GM21737 (cell line): ENCODE data around the gene TBX2.

Source experiments
- ATAC-seq: cut with Tn5 transposase; IDR thresholded peaks from one replicate; pipeline ENCODE4 v1.9.1; 2021; ENCODE audit warnings: mild to moderate bottlenecking, moderate library complexity; ENCODE audit not compliant: unreplicated experiment

Gene TBX2

DNA sequence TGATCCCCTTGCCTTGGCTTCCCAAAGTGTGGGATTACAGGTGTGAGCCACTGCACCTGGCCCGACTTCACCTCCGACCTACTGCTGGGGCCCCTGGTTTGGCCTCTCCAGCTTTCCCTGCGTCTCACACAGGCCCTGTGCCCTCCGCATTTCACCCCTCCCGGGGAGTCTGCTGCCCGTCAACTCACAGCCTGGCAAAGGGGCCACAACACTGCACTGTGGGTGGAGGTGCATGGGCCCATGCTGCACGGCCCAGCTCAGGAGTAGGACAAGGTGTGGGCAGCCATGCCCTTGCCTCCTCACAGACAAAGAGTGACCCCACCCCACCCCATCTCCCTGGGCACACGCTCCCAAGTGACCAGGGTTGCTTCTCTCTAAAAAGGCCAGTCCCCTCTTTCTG lies 12.6 kb upstream of the TBX2 start:
- ATAC-seq = no peak

DNA sequence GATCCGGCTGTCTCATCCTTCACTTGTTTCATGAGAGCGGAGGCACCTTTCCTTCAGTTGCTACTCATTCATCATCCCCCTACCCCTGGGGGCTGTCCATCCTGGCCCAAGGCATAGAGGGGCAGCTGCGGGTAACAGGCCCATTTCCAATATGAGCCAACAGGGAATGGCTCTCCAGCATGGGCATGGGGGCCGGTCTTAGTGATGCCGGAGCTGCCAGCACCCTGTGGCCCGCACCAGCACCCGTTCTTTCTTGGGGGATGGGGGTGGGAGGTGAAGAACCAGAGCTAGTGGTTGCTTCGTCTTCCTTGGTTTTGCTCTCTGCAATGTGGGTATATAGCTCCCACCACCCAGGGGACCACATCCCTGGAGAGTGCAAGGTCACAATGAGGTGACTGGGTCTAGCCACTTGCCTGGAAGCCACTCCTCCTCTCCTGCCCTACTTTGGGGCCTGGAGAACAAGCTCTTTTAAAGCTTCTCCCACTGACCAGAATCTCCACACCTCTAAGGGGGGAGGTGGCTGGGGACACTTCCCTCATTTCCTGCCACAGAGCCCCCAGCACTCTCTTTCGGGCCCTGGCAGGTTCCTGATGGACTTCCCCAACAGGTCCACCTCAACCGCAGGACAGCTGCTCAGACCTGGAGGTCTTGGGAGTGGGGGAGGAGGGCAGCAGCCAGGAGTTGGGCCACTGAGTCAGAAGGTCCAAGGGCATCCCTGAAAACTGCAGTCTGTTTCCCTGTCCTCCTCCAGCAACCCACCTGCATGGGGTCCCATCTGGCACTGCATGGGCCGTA lies 11.9 kb upstream of the TBX2 start:
- no peak for ATAC-seq

DNA sequence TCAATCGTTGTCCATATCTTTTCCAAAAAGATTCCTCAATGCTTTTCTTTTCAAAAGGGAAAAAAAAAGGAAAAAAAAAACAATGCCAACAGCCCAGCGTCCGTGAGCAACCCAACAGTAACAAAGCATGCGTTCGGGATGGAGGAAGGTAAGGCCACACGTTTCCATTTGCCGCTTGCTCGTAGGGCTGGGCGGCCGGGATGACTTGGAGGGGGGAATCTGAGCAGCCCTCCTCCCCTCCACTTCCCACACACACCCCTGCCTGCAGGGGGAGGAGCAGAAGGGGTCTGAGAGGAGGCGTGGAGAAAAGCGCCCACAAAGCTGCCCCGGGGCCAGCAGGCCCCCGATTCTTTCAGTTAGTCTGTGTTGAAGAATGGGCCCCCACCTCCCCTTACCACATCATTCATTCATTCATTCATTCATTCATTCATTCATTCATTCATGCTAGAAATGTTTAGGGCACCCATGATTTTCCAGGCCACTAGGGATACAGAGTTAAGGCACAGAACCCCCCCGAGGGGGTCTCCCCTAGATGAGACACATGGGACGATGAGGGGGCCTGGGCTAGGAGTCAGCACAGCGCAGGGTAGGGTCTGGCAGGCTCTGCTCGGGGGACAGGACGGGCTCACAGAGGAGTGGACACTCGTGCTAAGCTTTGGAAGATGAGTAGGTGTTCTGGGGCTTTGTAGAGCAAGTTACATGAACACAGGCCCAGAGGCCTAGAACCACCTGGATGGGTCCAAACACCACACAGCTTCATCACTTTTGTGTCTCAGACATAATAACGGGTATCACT lies 10.9 kb upstream of the TBX2 start:
- ATAC-seq = no peak

DNA sequence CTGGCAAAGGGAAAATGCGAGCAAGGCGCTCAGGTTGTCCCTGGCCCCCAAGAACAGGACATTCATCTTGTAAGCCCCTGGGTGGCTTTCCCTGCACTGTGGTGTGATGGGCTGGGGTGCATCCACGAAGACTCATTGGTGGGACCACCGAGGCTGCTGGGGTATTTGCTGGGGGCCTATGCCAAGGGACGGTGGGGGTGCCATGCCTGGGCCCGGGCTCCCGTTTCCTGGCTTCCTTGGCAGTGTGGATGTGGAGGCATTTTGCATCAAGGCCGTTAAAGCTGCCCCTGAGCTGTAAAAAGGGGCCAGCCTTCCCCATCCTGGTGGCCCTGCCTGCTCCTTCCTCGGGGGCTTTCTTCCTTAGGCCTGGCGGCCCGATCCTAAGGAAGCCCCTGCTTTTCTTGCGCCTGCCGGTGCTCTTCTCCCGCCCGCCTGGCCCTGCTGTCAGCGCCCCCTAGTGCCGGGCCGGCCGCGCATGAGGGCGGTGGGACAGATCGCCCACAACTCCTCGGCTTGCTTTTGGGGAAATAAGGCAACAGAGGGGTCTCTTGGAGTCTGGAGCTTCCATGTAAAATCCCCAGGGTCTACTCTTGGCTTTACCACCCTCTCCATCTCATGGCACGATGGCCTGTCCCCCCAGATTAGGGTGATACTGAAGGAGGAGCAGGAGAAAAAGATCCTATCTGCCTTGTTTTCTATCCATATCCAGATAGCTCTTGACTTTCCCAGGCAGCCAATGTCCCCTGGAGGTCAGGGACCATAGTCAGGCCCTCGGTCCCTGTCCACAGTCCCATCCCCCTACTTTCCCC lies 9.8 kb upstream of the TBX2 start:
- ATAC-seq = no peak

DNA sequence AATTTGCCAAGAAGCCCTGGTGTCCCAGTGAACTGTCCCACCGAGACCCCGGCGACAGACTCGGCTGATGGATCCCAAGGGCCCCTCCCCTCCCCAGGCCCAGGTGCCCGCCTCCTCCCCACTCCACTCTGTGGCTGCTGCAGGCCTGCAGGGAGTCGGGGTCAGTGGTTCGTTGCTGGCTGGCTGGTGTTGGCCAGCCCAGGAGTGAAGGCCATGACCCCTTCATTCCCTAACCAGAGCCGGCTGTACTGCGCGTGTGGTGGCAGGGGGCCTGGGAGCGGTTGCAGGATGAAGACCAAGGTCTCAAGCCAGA lies 9.2 kb upstream of the TBX2 start:
- no peak for ATAC-seq

DNA sequence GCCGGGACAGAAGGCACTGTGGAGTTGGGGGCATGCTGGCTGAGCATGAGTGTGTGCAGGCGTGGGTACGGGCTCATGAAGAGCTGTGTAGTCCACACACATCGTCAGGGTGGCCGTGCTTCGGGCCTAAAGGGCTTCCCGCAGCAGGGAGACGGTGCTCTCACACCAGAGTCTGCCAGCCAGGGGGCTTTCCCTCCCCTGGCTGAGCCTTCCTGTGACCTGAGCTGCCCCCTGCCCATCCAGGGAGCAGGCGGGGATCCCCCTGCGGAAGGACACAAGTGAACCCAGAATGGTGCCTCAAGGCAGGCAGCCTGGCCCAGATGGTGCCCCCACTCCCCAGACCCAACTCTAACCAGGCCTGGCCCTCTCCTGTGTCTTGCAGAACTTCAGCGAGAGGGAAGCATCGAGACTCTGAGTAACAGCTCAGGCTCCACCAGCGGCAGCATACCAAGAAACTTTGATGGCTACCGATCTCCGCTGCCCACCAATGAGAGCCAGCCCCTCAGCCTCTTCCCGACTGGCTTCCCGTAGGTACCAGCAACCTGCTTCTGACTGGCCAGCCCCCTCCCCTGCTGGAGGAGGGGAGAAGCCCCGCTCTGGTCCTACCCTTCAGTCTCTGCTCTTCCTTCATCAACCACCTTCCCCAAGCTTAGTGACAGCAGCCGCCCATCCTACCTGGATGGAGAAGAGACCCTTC lies 7.9 kb upstream of the TBX2 start:
- ATAC-seq = no peak

DNA sequence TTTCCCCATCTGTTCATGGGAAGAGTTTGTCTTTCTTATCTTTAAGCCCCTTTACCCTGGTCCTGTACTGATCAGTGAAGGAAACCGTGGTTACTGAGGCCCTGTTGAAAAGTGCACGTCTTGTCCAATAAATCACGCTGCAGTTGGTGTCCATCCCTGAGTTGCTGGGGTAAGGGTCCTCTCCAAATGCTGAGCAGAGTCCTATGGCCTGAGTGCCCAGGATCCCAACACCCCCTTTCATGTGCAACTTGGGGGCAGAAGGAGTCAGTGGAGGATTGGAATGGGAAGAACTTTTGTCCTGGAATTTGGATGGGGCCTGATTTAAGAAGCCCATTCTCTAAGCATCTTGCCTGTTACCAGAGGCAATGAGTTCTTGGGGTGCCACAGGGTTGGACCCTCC lies 7.0 kb upstream of the TBX2 start:
- ATAC-seq = no peak

DNA sequence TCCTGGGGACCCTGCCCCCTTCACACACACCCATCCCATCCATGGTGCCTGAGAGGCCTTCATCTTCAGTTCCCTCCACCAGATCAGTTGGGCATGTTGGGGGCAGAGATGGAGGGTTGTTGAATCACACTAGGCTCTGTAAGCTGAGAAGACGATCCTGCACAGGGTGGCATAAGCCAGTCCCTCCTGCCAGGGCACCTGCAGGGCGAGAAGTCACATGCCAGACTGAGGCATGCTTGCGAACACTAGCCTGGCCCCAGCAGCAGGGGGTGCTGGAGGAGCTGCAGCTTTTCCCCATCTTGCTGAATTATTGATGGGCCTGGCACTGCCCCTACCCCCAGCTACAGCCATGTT lies 6.1 kb upstream of the TBX2 start:
- ATAC-seq = no peak

DNA sequence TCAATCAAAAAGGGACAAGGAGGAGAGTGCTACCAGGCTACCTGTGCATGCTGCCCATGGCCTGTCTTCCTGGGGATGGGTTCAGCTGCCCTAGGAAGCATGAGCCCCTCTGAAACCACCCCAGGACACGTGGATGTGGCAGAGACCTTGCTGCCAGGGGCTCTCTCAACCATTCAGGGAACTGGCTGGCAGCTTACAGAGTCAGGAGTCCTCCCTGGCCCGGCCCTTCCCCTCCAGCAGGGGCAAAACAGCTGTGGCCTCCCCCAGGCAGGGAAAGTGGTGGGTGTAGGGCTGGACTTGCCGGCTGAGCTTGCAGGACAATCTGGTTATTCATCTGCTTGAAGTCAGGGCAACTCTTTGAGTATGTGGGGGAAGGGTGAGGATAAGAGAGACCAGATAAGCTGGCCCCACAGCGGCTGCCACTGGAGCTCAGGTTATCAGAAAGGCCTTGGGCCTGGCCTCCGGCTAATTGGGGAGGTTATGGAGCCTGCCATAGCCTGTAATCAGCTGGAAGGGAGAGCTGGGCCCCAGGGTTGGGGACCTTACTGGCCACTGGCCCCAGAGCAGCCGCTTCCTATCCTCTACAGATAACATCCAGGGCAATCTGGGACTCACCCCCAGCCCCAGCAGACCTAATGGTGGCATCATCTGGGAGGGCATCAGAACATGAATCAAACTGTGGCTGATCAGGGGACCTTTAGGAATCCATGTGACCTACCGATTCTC lies 5.6 kb upstream of the TBX2 start:
- ATAC-seq = no peak

DNA sequence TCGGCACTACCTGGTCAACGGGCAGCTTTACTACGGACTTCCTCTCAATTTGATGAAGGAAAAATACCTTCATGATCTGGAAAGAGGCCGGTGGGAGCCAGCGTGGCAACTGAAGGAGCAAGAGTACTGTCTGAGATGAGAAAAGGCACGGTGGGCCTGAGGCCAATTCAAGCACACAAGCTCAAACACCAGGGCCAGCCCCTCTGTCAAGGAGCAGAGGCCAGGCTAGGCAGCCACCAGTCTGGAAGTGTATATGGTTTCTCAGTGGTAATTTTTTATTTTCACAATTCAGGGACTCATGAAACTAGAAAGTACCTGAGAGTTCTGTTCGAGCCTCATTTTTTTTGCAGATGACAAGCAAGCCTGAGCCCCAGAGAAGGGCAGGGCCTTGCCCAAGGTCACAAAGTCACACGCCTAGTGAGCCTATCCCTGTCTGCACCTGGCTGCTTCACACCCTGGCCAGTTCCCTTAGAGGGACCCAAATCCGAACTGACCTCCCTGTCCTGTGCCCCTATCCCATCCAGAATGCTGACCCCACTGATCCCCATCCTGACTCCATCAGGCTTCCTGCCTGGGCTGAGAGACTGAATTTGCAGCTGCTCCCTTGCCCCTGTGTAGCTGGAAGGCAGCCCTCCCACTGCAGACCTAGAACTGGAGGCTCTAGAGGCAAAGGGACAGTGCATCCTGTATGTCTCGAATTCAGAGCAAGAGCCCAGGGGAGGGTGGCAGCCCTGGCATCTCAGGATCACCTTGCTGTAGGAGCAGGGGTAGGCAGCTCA lies 4.8 kb upstream of the TBX2 start:
- ATAC-seq = no peak

DNA sequence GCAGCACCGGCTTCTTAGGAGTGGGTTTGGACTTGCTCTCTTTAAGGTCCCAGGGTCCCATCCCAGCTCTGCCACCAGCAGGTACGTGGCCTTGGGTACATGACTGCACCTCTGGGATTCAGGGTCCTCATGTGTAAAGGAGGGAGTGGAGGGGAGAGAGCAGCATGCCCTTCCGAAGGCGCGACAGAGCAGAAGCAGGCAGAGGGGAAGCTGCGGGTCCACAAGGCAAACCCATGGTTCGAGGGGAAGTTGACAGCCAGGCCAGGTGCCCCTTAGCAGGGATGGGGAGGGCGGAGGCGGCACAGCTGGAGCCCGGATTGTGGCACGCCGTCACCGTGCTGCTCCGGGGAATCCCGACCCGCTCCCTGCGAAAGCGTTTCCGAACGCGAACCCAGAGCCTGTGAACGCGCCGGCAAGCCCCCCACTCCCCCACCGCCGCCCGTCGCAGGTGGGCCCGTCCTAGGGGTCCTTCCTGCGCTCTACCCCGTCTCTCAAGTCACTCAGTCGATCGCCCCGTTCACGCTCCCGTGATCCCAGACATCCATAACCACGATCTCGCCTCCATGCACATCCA lies 4.1 kb upstream of the TBX2 start:
- ATAC-seq = no peak

DNA sequence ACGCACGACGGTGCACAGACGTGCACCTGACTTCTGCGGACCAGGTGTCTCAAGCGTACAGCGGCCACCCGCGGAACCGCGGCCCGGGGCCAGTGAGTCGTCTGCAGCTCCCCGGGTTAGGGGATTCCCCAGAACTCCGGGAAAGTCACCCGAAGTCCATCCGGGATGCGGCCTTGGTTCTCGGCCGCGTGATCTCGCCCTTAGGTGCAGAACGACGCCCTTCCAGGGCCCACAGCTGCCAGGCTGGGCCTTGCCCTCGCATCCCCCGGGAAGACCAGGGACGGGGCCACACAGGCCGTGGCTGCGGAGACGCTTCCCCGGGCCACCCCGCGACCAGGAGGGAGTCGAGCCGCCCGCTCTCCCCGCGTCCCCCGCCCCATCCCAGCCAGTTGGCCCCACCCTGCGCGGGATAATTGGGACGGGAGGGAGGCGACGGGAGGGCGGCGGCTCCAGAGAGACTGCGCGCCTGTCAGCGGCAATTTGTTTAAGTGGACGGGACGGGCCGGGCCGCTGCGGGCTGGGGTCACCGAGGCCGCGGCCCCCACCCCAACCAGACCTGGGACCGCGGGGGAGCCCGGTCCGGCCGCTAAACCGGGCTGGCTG lies 3.6 kb upstream of the TBX2 start:
- no peak for ATAC-seq

DNA sequence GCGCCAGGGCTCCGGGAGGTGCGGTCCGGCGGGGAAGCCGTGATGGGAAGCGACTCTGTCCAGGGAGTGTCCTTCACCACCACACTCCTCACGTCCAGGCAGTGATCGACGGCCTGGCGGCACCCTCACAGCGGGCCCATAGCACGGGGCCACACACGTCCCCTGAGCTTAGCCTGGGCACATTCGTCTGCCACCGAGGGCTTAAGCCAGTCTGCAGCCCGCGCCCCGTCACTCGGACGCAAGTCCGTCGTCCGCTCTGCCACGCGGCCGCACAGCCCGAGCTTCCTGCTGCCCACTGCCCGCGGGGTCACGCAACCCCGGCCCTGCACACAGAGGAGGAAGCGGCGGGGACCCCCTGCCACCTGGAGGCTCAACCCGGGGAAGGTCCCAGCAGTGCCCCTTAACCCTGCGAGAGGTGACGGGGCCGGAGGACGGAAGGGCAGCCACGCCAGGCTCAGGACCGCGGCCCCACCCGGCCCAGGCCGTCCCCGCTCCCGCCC lies 3.0 kb upstream of the TBX2 start:
- no peak for ATAC-seq

DNA sequence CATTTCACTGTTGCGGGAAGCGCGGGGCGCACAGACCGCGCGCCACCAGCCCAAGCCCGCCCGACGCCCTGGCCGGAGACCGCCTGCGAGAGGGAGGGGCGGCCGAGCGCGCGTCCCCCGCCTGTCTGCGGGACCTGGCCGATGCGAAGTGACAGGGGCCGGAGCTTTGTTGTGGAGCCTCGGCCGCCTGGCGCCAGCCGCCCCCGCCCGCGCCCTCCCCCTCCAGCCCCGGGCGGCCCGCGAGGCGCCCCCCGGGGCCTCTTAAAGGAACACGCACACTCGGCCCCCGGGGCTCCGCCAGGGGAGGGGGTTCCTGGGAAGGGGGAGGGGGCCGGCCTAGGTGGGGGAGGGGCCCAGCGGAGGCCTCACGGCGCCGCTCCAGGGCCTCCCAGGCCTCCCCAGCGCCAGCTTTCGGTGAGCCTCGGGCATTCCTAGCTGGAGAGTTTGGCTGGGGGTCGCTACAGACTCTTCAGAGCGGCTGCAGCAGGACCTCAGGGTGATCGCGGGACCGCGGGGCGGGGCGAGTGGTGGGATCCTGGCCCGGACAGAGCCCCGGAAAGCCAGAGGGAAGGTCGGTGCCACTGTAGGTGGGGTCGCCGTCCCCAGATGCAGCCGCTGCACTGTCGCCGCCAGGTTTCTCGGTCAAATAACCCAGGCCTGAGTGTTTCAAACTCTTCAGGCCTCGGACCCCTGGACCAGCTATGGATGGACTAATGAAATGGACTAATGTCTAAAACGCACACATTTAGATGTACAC lies 2.4 kb upstream of the TBX2 start:
- no peak for ATAC-seq

DNA sequence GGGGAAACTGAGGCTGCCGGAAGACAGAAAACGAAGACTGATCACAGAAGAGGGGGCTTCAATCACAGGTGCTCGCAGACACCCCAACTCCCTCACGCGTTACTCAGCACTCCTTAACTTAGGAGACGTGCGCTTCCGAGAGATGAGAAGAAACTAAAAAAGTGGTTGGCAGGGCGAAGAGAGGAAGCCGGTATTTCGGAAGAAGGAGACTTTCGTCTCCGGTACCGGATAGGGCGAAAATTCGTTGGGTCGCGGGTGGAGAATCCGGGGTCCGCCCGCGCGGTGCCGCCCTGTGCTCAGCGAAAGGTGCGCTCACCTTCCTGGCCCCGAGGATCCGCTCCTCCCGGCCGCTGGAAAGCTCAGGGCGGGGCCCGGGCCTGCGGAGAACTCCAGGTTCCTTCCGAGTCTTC lies 917 bp upstream of the TBX2 start:
- no peak for ATAC-seq

DNA sequence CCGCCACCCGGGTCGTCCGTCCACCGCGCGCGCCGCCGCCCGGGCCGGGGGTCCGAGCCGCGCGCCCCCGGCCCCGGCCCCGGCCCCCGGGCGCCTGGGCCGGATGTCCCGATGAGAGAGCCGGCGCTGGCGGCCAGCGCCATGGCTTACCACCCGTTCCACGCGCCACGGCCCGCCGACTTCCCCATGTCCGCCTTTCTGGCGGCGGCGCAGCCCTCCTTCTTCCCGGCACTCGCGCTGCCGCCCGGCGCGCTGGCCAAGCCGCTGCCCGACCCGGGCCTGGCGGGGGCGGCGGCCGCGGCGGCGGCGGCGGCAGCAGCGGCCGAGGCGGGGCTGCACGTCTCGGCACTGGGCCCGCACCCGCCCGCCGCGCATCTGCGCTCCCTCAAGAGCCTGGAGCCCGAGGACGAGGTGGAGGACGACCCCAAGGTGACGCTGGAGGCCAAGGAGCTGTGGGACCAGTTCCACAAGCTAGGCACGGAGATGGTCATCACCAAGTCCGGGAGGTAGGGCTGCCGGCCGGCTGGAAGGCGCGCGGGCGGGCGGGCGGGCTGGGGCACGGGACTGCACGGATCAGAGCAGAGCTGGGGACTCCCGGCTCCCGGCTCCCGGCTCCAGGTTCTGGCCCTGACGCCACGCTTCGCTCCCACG lies 548 bp downstream of the TBX2 start:
- ATAC-seq = no peak

DNA sequence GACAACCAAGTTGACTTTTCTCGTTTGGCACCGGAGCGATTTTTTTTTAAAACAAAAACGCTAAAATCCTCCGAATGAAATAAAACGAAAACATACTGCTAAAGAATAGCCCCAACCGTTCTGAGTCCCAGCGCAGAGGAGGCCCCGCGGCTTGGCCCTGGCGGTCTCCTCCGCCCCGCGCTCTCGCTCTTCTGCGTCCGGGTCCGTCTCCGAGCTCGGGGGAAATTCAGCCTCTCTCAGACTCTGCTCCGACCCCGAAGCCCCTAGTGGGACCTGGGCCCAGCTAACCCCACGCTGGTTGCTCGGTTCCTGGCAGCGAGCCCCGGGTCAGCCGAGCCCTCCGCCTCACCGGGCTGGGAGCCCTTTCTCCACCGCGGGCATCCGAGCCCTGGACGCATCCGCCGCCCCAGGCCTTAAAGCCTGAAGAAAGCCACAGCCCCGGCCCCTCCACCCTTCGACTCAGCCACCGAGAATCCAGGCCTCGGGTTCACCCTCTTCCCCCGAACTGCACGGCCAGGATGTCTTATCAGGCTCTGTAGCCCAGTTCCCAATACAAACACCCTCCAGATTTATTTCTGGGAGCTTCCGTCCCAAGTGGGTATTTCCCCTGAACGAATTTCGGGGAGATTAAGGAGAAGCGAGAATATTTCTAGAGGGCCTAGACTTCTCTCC lies 1.2 kb downstream of the TBX2 start:
- ATAC-seq = no peak
